Measurements from ENCODE around the gene CHP2. TPM values are rescaled to one million over a fixed set of nuclear protein-coding genes. Genes with fewer than 3 reads are reported as not detected.
"Not testable (repeated sequence)": the region's sequence is repeated elsewhere in the genome, so short reads cannot be mapped to it uniquely, and the experiment has no call there.

CHP2 gene
- total RNA-seq: not detected

GRCh38 chr16:23754594-23755483 is at the start of gene CHP2:
Gene CHP2, plus strand, starts transcription at chr16:23755026. Its CDS starts 24 bp downstream, at chr16:23755050.
- DNase-seq (ENCODE audit: low spot score): no peak

GRCh38 chr16:23705517-23705902 is 49.3 kb upstream of the CHP2 start:
- DNase-seq (ENCODE audit: low spot score): no peak

GRCh38 chr16:23706439-23706838 is 48.4 kb upstream of the CHP2 start:
- no peak for DNase-seq (ENCODE audit: low spot score)

- DNase-seq (ENCODE audit: low spot score): no peak
Measured at GRCh38 chr16:23709536-23709935, 45.3 kb upstream of the CHP2 start.

GRCh38 chr16:23710008-23710407 is 44.8 kb upstream of the CHP2 start:
- no peak for DNase-seq (ENCODE audit: low spot score)

DNA sequence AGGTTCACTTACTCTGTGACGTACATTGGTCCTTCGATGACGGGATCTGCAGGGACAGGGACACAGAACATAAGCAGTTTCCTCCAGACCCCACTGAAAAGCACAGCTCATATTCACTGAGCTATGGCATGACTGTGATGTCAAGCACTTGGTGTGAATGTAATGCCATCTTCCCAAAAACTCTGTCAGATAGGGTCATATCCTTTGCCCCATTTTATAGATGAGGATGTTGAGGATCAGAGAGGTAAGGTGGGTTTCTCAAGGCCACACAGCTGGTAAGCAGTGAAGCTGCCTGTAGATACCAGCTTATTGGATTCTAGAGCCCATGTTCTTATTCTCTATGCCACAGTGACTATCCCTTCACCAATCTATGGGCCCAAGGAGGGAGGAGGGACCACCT is 44.3 kb upstream of the CHP2 start:
- DNase-seq (ENCODE audit: low spot score): no peak

DNA sequence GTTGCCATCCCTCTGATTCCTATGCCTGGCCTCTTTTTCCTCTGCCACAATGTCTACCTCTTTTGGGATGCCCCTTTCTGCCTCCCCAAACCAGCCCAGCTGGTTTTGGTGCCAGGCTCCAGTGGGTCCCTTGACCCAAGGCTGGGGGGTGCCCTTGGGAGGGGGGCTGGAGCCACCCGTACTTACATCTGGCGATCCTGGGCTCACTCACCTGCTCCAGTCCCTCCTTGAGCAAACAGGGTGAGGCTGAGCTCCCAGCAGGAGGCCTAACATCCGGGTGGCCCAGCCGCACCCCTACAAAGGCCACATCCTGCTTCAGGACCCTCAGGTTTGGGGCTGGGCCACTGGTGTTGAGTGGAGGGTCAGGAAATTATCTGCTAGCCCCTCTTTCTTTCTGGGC is 43.0 kb upstream of the CHP2 start:
- DNase-seq (ENCODE audit: low spot score): peak; percentile 74

GRCh38 chr16:23712976-23713375 is 41.9 kb upstream of the CHP2 start, which contains the start of gene ERN2:
Gene ERN2, minus strand, starts transcription at chr16:23713222. Its CDS starts 35 bp downstream, at chr16:23713187.
- peak; percentile 53 for DNase-seq (ENCODE audit: low spot score)

DNA sequence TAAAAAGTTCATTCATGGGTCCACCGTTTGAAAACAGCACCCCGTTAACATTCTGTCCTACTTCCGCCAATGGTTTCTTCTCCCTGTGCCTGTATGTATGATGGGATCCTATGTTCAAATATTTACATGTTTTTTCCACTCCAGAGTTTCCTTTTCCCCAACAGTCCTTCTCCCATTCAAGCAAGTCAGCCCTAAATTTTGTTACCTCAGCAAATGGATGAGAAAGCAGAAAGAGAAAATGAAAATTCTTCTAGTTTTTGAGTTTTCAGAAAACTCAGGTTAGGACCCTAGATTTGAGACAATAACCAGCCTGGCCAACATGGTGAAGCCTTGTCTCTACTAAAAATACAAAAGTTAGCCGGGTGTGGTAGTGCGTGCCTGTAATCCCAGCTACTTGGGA is 38.3 kb upstream of the CHP2 start:
- no peak for DNase-seq (ENCODE audit: low spot score)

DNA sequence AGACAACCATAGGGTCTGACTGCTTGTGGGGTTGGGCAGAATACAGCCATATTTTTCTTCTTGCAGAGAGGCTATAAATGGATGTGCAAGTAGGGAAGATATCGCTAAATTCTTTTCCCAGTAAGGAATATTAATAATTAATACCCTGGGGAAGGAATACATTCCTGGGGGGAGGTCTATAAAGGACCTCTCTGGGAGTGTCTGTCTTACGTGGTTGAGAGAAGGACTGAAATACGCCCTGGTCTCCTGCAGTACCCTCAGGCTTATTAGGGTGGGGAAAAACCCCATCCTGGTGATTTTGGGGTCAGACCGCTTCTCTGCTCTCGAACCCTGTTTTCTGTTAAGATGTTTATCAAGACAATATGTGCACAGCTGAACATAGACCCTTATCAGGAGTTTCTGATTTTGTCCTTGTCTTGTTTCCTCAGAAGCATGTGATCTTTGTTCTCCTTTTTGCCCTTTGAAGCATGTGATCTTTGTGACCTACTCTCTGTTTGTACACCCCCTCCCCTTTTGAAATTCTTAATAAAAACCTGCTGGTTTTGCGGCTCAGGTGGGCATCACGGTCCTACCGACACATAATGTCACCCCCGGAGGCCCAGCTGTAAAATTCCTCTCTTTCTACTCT is 32.1 kb upstream of the CHP2 start:
- not testable (repeated sequence) for DNase-seq (ENCODE audit: low spot score)

GRCh38 chr16:23724096-23724784 is 30.6 kb upstream of the CHP2 start:
- no peak for DNase-seq (ENCODE audit: low spot score)

GRCh38 chr16:23724785-23725131 is 30.1 kb upstream of the CHP2 start:
- DNase-seq (ENCODE audit: low spot score): no peak

DNA sequence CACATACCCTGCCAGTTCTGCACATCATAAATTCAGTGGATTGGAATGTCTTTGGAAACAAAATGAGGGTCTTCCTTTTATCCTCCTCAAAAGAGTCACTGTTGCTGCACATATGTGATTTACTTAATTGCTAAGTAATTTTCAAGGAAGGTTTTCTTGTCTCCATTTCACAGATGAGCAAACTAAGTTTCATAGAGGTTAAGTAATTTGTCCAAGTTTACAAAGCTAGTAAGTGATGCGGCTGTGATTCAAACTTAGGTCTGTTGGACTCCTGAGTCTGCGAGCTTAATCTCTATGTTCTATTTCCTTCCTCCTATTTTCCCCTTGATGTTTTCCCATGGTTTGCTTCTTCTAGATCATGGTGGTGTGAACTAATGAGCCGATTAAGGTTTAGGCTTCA is 28.1 kb upstream of the CHP2 start:
- DNase-seq (ENCODE audit: low spot score): no peak

DNA sequence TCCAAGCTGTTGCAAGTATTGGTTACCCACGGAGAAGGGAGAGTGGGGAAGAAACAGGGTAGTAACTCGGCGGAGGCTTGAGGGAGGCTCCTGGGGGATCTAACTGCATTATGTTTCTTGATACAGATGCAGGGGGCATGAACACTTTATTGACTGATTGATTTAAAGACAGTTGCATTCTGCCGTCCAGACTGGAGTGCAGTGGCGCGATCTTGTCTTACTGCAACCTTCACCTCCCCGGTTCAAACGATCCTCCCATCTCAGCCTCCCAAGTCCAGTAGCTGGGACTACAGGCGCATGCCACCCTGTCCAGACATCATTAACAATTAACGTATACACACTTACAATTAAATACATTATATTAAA is 26.7 kb upstream of the CHP2 start:
- no peak for DNase-seq (ENCODE audit: low spot score)

DNA sequence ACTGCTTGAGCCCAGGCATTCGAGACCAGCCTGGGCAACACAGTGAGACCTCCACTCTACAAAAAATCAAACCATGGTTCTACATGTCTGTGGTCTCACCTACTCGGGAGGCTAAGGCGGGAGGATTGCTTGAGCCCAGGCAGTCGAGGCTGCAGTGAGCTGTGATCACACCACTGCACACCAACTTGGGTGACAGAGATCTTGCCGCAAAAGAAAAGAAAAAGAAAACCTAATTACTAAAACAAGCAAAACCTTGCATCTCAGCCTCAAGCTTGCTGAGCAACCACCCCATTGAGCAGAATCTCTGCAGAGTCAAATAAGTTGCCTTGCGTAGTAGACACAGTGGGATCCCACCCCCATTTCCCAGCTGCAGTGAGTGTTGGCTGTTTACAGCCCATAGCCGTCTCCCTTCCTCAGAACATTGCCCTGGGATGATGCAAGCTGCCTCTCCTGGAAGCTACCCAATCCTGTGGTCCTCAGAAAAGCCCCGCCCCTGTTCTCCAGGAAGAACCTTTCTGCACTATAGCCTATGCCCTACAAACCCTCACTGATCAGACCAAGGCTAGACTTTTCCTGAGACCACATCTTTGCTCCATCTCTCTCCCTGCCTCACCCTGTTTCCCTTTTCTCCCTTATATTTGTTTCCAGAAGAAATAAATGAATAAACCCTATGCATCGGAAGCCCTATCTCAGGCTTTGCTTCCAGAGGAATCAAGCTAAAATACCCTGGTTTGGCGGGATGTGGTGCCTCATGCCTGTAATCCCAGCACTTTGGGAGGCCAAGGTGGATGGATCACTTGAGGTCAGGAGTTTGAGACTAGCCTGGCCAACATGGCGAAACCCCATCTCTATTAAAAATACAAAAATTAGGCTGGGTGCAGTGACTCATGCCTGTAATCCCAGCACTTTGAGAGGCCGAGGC is 25.1 kb upstream of the CHP2 start:
- peak; percentile 33 for DNase-seq (ENCODE audit: low spot score)

DNA sequence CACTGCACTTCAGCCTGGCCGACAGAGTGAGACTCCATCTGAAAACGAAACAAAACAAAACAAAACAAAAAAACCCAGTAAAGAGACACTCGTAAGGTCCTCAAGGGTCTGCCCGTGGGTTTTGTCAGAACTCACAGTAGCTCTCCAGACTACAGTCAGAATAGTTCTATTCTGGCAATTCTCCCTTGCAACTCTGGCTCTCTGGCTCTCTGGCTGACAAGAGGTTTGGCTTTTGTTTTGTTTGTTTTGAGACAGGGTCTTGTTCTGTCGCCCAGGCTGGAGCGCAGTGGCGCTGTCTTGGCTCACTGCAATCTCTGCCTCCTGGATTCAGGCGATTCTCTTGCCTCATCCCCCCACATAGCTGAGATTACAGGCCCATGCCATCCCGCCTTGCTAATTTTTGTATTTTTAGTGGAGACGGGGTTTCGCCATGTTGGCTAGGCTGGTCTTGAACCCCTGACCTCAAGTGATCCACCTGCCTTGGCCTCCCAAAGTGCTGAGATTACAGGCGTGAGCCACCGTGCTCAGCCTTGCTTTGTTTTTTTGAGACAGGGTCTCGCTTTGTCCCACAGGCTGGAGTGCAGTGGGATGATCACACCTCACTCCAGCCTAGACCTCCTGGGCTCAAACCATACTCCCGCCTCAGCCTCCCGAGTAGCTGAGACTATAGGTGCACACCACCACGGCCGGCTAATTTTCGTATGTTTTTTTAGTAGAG is 20.5 kb upstream of the CHP2 start:
- DNase-seq (ENCODE audit: low spot score): no peak

DNA sequence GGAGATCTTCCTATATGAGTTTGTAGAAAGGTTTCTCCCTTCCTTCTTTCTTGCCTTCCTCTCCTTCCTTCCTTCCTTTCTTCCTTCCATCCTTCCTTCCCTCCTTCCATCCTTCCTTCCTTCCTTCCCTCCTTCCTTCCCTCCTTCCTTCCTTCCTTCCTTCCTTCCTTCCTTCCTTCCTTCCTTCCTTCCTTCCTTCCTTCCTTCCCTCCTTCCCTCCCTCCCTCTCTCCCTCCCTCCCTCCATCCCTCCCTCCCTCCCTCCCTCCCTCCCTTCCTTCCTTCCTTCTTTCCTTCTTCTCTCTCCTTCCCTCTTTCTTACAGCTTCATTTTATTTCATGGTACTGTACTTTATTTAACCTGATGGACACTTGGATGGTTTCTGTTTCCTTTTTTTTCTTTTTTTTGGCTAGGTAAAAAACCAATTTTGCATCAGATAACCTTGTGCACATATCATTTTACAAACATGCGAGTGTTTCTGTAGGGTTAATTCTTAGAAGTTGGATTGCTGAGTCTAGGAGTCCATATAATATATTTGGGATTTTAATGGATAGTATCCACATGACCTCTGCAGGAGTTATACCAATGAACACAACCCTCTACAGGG is 17.3 kb upstream of the CHP2 start:
- not testable (repeated sequence) for DNase-seq (ENCODE audit: low spot score)

- no peak for DNase-seq (ENCODE audit: low spot score)
Measured at GRCh38 chr16:23739516-23739915, 15.3 kb upstream of the CHP2 start.

DNA sequence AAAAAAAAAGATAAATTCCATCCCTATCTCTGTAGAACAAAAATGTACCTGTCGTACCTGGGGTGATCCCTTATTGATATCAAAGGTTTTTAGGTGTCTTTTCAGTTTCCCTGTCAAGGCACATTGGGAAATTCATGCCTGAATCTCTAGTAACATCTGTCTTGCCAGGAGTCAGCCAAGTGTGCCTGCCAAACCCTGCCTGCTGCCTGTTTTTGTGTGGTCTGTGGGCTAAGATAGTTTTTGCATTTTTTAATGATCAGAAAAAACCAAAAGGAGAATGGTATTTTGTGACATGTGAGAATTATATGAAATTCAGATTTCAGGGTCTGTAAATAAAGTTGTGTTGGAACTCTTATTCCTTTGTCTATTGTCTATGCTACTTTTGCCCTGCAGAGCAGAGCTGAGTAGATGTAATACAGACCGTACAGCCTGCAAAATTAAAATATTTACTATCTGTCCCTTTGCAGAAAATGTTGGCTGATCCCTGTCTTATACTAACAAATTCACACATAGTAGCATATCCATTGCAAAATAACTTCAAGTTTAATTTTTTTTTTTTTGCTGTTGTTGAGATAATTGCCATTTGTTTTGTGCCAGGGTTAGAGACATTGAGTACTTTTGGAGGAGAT is 13.0 kb upstream of the CHP2 start:
- DNase-seq (ENCODE audit: low spot score): no peak

GRCh38 chr16:23742766-23743165 is 12.1 kb upstream of the CHP2 start:
- no peak for DNase-seq (ENCODE audit: low spot score)
